Activated naive CD4-positive, alpha-beta T cell treated with anti-CD3 and anti-CD28 coated beads, Interleukin-2, amount 50 U/mL, for 16 hours (primary cell): Measurements from ENCODE around the gene UBE2J2.
A peak's percentile ranks its signal among the peaks of the same experiment; 100 is the strongest.

Experiments
- DNase-seq: peaks from one replicate; pipeline ENCODE4 v3.0.0-alpha.2; 2020

Gene UBE2J2

DNA sequence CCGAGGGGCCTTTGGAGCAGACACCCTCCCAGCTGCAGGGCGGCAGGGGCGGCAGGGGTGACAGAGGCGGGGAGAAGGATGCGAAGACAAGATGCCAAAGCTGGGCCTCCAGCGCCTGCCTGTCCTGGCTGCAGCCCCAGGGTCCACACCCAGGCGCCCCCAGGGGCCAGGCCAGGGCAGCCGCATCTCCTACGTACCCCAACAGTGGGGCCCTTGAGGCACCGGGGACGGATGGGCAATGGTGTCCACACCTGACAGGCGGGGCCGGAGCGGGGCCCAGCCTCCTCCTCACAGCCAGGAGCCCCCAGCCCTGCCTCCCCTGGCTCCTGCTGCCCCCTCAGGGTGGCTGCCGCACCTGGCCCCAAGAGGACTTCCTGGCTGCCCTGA is 34.4 kb downstream of the UBE2J2 start:
- DNase-seq = no peak

- DNase-seq = no peak
Measured at GRCh38 chr1:1238702-1239178, 34.9 kb downstream of the UBE2J2 start.

GRCh38 chr1:1237874-1238701 is 35.6 kb downstream of the UBE2J2 start:
- DNase-seq = no peak

DNA sequence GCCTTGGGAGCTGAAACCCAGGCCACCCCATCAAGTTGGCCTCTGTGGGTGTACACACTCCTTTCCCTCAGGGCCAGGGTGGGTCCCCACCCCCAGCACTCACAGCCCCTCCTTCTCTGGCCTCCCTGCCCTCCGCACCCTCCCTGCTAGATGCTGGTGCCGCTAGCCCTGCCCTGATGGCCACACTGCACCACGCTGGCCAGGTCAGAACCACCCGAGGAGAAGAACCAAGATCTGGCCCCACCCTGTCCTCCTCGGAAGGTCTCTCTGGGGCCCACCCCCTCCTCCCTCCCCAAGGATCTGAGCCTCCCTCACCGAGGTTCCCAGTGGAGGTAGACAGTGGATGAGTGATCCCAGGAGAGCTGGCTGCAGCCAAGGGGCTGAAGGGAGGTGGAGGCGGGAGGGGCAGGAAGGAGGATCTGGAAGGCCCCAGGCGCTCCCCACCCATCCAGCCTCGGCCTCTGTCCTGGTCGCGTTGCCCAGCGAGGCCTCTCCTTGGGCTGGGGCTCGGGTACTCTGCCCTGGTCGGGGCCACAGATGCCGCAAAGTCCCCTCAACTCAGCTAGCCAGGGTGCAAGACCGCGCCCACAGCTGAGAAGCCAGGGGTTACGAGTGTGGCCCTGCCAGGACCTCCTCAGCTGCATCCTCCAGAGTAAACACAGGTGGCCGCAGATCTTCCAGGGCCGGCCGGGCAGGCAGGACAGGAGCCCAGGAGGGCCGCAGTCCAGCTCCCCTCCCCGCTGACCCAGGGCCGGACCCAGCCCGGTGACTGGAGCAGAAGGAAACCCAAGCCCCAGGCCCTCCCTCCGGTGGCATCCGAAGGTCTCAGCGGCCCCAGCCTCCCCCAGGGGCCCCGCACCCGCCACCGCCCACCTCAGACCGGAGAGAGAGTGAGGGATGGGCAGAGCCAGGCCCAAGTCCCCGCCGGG is 36.4 kb downstream of the UBE2J2 start:
- DNase-seq = no peak

DNA sequence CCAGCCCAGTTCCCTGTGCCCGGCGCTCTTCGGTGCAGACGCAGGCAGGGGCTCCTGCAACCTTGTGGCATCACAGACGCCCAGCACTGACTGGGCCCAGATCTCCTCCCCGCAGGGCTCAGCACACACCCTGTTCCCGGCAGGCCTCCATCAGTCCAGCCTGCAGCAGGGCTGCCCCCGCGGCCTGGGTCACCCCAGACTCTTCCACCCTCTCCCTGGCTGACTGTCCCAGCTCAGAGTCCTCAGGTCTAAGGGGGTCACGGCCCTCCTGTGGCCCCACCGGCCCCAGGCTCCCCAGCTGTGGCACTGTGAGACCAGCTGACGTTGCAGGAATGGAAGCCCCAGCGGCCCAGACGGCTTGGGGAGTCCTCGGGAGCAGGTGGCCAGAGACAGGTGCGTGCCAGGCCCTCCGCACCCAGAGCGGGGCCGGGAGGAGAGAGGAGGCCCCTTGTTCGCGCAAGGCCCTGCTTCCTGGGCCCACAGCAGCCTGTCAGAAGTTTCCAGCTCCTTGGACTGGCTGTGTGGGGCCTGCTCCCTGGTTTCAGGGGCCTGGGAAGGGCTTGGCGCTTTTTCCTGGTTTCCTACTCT is 37.4 kb downstream of the UBE2J2 start:
- DNase-seq = no peak

GRCh38 chr1:1235016-1235744 is 38.5 kb downstream of the UBE2J2 start:
- DNase-seq = no peak

DNA sequence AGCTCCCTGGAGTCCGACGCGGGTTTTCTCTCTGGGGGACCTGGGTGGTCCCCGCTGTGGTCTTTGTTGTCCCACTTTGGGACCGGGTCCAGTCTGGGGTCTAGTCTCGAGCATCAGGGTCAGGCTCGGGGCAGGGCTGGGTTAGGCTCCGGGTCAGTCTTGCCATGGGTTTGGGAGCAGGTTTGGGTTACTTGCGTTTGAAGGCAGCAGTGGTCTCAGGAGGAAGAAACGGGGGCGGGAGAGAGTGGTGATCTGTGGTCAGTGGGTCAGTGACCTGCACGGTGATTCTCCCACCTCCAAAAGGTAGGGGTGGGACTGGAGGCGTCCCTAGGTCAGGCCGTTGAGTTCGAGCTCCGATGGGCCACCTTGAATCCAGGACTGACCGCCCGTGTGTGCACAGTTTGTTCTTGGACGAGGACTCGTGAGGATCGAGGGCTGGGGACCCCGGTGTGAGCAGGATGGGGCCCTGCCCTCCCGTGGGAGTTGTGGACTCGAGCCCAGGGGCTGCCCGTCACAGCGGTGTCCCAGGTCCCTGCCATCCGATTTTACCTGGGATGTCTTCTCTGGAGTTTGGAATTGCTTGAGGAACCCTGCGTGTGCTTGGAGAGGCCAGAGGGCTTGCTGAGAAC is 39.4 kb downstream of the UBE2J2 start:
- DNase-seq = no peak

GRCh38 chr1:1233567-1233892 is 40.1 kb downstream of the UBE2J2 start:
- no peak for DNase-seq

DNA sequence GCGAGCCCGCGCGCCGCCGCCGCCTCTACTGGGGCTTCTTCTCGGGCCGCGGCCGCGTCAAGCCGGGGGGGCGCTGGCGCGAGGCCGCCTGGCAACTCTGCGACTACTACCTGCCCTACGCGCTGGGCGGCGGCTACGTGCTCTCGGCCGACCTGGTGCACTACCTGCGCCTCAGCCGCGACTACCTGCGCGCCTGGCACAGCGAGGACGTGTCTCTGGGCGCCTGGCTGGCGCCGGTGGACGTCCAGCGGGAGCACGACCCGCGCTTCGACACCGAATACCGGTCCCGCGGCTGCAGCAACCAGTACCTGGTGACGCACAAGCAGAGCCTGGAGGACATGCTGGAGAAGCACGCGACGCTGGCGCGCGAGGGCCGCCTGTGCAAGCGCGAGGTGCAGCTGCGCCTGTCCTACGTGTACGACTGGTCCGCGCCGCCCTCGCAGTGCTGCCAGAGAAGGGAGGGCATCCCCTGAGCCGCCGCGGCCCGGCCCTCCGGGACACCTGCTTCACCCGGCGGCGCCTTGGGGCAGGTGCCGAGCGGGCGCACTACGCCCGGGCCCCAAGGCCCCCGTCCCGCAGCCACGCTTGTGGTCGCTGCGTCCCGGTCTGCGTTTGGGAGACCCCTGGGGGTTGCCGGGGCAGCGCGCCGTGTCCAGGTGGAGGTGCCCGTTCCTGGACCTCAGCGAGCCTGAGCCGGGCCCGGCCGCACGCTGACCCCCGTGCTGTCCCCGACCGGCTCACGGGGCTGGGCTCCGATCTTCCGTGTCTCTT is 40.7 kb downstream of the UBE2J2 start:
- DNase-seq = no peak

DNA sequence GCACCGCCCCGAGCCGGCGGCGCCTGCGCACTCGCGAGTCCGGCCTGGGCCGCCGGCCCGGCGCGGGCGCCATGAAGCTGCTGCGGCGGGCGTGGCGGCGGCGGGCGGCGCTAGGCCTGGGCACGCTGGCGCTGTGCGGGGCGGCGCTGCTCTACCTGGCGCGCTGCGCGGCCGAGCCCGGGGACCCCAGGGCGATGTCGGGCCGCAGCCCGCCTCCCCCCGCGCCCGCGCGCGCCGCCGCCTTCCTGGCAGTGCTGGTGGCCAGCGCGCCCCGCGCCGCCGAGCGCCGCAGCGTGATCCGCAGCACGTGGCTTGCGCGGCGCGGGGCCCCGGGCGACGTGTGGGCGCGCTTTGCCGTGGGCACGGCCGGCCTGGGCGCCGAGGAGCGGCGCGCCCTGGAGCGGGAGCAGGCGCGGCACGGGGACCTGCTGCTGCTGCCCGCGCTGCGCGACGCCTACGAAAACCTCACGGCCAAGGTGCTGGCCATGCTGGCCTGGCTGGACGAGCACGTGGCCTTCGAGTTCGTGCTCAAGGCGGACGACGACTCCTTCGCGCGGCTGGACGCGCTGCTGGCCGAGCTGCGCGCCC is 41.4 kb downstream of the UBE2J2 start, which contains the start of gene B3GALT6:
Gene B3GALT6, plus strand, starts transcription at position 30 of the 588 bp plus-strand sequence. Its CDS starts 42 bp downstream, at position 72.
- DNase-seq = no peak

GRCh38 chr1:1231400-1232207 is 42.0 kb downstream of the UBE2J2 start, which contains the start of gene SDF4:
TSS of gene SDF4 (minus strand) at chr1:1232001. CDS start at chr1:1228772, 3,229 bp downstream.
- peak; percentile 97 for DNase-seq

DNA sequence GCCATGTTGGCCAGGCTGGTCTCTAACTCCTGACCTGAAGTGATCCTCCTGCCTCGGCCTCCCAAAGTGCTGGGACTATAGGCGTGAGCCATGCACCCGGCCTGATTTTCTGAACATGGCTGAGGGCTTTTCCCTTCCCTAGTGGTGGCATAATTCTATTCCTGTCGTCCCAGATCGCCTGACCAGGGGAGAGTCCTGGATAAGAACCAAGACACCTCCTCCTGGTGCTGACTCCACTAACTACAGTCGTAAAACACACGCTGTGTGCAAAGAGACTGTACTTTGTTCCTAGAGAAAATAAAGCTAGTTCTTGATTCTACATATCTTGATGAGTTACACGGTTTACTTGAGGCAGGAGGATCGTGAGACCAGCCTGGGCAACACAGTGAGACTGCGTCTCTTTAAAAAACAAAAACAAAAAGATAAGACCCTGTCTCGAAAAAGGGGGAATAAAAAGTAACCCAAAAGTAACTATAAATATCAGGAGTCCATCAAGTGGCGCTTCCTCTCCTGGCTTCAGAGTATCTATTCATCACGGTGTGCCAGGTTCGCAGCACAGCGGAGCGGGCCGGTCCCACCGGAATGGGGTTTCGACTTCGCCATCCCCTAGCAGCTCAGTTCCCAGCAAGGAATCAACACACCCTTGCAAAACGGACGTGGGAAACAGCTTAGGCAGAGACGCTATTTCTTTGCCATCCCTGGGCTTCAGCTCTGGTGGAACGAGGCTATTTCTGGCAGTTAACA is 42.8 kb downstream of the UBE2J2 start:
- no peak for DNase-seq

- no peak for DNase-seq
Measured at GRCh38 chr1:1229770-1230169, 43.9 kb downstream of the UBE2J2 start.

DNA sequence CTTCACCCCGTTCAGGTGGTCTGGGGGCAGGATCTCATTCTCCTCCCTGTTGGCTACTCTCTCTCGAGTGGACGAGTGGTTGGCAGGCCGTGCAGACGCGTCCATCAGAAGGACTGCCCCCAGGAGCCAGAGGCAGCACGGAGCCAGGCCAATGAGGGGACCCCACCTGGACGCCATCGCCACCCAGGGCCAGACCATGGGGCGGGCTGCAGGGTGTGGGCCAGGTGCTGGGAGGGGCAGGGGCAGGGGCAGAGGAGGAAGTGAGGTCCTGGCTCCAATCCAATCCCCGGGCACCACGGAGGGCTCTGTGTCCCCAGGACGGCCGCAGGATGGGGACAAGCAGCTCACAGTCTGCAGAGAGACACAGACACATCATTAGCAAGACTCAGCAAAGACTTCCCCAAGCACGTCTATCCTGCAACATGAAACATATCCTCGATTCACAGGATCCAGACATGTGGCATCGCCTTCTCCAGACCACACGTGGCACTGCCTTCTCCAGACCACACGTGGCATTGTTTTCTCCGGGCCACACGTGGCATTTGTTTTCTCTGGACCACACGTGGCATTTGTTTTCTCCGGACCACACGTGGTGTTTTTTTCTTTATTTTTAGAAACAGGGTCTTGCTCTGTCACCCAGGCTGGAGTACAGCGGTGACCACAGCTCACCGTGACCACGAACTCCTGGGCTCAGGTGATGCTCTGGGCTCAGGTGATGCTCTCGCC is 44.9 kb downstream of the UBE2J2 start:
- DNase-seq = no peak

- no peak for DNase-seq
Measured at GRCh38 chr1:1228187-1228586, 45.5 kb downstream of the UBE2J2 start.

DNA sequence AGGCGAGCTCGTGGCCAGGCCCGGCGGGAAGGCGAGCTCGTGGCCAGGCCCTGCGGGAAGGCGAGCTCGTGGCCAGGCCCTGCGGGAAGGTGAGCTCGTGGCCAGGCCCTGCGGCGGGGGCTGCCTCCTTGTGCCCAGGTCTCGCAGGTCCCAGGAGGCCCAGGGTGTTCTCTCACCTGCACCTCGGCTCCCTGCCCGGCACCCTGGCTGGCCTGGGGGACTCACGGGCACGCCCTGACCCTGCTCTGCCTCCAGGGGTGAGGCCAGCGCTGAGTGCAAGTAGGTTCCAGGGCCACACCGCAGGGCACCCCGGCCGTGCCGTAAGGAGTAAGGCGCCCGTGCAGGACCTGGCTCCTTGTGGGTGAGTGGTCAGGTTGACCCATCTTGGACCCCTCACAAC is 46.3 kb downstream of the UBE2J2 start:
- DNase-seq = no peak

- no peak for DNase-seq
Measured at GRCh38 chr1:1226566-1227362, 46.9 kb downstream of the UBE2J2 start.

GRCh38 chr1:1225913-1226312 is 47.7 kb downstream of the UBE2J2 start:
- DNase-seq = no peak
